GM11168 (cell line): Measurements from ENCODE around the gene NRXN2.
"Not testable (repeated sequence)": the region's sequence is repeated elsewhere in the genome, so short reads cannot be mapped to it uniquely, and the experiment has no call there.

Experiments
- in situ Hi-C: fragments of 300-500 bp; cut with MboI; formaldehyde crosslinking; loops from one replicate; pipeline ENCODE4 v1.12.0; 2022; ENCODE audit warnings: low sequenced_read_pairs; ENCODE audit not compliant: unreplicated experiment

NRXN2 gene

GRCh38 chr11:64686466-64687170 lies 36.4 kb downstream of the NRXN2 start:
- in situ Hi-C loops = no loop called here

GRCh38 chr11:64685536-64685935 lies 37.5 kb downstream of the NRXN2 start:
- in situ Hi-C loops = no loop called here

- in situ Hi-C loops = no loop called here
Observed at GRCh38 chr11:64684357-64684756, 38.6 kb downstream of the NRXN2 start.

DNA sequence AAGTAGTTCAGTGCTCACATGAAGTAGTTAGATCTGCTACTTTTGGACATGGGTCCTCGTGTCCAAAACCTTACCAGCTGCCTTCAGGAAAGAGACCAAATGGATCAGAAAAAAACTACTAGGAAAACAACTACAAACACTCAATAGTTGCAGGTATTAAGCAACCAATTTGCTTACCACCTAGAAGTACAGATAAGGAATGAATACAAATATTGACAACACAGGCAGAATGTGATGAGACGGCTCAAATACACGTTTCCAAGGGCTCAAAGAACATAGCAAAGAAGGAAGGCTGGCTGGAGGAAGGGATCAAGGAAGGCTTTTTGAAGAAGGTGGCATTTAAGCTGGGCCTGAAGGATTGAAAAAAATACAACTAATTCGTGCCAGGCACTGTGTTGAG lies 41.8 kb downstream of the NRXN2 start:
- in situ Hi-C loops = no loop called here

DNA sequence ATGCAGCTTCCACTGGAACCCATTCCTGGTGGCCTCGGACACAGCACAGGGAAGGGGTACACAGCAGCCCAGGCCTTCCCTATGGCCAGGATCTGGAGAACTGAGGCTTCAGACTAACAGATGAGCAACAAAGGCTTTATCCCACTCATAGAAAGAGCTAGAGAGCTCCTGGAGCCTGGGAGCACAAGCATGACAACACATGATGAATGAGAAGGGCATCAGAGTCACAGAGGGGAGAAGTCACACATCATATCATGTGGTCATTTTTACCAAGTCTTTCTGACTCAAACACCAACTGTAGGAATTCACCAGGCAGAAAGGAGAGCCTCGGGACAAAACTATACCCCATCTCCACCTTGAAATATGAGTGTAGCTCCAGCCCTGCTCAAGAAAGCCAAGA lies 43.2 kb downstream of the NRXN2 start:
- in situ Hi-C loops = no loop called here

- in situ Hi-C loops = no loop called here
Observed at GRCh38 chr11:64677441-64678023, 45.5 kb downstream of the NRXN2 start.

DNA sequence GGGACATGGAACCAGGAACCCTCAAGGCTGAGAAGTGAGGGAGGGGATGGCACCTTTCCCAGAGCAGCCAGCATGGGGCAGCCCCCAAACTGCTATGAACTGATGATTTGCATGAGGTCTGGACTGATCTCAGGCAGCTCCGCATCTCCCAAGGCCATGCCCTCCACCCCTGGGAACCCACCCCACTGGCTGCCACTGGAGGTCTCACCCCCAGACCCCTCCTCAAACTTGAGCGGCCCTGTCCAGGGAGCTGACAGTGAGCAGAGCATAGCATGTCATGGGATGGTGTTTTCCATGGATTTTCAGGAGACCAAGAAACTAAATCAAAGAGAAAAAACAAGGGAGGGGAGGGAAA lies 46.8 kb downstream of the NRXN2 start:
- in situ Hi-C loops = no loop called here

GRCh38 chr11:64675450-64676260 lies 47.3 kb downstream of the NRXN2 start:
- in situ Hi-C loops = no loop called here

- in situ Hi-C loops = no loop called here
Observed at GRCh38 chr11:64674774-64675173, 48.2 kb downstream of the NRXN2 start.

DNA sequence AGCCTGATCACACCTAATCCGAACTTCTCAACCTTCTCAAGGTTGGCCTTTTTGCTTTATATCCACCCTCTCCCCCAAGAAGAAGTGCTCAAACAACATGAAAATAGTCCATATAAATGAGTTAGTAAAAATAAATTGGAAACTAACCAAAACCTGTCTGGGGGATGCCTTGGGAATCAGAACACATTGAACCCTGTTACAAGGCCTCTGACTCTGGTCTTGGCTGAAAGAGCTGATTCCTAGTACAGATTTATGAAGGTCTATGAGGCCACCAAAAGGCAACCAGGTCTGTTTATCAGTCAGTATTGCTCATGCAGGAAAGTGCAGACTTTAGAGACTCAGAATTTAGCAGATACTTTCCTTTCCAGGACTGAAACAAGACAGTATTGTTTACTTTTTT lies 49.7 kb downstream of the NRXN2 start:
- in situ Hi-C loops = no loop called here

DNA sequence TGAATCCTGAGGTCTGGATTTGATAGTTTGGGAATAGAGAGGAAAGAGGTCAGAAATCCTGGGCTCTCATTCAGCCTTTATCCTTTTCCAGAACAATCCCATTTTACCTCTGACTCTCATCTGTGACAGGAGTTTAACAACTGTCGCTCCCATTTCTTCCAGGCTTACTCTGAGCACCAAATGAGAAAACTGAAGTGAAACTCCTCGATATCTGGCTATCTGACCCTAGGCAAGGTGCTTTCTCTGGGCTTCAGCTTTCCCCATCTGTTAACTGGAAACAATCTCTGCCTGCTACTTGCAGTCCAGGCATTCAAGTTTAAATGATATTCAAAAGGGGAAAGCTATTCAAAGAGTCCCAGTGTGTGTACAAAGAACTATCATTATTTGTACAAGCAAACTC lies 50.1 kb downstream of the NRXN2 start:
- in situ Hi-C loops = no loop called here

- in situ Hi-C loops = no loop called here
Observed at GRCh38 chr11:64670975-64671374, 52.0 kb downstream of the NRXN2 start.

DNA sequence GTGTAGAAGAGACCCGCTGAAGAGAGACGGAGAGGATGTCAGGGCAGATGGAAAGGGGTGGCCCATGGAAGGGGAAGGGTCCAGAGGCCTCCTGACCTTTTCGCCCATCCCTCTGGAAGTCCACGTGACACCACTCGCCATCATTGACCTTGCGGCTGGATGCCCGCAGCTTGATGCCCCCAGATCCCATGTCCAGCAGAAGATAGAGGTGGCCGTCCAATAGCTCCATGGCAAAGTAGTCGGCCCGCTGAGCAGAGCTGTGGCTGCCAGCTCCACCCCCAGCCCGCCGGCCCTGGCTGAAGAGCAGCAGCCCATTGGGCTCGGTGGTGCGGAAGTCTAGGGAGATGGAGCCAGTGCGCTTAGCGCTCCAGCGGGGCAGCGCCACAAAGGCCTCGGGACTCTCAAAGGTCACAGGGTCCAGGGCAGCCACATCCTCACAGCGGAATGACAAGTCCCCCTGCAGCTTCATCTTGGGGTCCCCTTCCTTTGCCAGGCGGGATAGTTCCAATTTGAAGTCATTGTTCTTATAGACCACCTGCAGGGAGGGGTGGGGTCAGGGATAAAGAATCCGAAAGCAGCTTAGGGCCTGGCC lies 55.7 kb downstream of the NRXN2 start:
- in situ Hi-C loops = no loop called here

- in situ Hi-C loops = no loop called here
Observed at GRCh38 chr11:64665411-64665821, 57.6 kb downstream of the NRXN2 start.

GRCh38 chr11:64664236-64664870 lies 58.6 kb downstream of the NRXN2 start:
- in situ Hi-C loops = not testable (repeated sequence)

GRCh38 chr11:64663656-64664055 lies 59.3 kb downstream of the NRXN2 start:
- in situ Hi-C loops = no loop called here

DNA sequence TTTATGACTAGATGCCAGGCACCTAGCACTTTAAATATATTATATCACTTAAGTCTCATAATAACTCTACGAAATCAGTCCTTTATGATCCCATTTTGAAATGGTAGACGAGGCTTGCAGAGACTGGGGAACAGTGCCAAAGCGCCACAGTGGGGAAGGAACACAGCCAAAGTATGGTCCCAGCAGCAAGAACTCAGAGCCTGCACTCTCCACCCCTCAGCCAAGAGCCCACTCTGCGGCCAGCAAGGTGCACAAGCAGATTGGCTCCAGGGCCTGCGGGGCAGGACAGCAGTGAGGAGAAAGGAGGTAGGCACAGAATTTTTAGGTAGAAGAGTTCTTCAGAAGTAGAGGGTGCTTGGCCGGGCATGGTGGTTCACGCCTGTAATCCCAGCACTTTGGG lies 61.4 kb downstream of the NRXN2 start:
- in situ Hi-C loops = no loop called here

DNA sequence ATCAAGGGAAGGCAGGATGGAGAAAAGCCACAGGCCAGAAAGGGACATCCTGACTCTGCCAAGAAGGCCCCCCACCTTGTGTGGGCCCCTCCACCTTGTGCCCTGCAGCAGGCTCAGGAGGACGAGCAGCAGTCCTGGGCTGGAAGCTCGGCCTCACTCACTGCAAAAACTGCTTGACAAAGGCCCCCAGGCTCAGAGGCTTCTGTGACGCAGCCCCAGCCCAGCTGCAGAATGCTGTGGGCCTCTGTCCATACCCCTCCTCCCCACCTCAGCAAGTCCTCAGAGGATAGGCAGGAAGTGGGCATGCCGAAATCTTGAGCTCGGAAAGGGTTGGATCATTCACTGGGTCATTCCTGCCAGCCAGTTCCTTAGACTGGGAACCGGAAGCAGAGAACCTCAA lies 61.9 kb downstream of the NRXN2 start:
- in situ Hi-C loops = no loop called here

DNA sequence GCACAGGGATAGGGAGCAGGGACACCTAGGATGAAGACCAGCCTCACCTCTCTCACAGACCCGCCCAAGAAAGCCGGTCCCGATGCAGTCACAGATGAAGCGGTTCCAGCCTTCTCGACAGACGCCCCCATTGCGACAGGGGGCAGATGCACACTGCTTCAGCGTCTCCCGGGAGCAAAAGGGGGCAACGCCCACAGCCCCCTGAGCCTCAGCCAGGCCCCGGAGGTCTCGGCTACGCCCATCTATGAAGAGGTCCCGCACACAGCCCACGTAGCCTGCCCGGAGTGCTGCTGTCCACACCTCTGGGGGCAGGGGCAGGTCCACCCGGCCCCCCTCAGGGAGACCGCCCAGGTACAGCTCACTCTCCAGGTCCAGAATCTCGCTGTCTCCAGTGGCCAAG lies 62.3 kb downstream of the NRXN2 start:
- in situ Hi-C loops = no loop called here

DNA sequence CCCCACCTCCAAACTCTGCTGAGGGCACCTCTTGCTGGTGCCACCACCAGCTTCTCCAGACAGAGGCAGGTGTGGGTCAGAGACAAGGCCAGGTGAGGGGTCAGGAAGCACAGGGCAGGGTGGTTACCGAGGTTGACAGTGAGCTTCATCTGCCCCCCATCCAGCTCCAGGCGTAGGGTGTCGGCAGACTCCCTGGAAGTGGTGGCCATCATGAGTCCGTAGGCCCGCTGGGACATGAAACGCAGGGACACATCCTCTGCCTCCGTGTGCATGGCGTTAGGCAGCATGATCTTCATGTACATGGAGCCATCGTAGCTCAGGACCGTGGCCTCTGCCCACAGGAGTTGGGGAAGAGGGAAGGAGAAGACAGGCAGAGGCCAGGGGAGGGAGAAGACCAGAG lies 62.8 kb downstream of the NRXN2 start:
- in situ Hi-C loops = no loop called here
